GM19397 (cell line): ENCODE measurements around the gene OTUD3.
A peak's percentile ranks its signal among the peaks of the same experiment; 100 is the strongest.
"Not testable (repeated sequence)": the region's sequence is repeated elsewhere in the genome, so short reads cannot be mapped to it uniquely, and the experiment has no call there.

Experiments
- ATAC-seq: cut with Tn5 transposase; IDR thresholded peaks from one replicate; pipeline ENCODE4 v1.9.1; 2021; ENCODE audit warnings: mild to moderate bottlenecking, moderate library complexity; ENCODE audit not compliant: unreplicated experiment

Gene OTUD3

GRCh38 chr1:19882111-19883071 lies at the start of gene OTUD3:
OTUD3 (plus strand) TSS chr1:19882395; CDS start chr1:19882514, 119 bp downstream.
- peak; percentile 85 for ATAC-seq

DNA sequence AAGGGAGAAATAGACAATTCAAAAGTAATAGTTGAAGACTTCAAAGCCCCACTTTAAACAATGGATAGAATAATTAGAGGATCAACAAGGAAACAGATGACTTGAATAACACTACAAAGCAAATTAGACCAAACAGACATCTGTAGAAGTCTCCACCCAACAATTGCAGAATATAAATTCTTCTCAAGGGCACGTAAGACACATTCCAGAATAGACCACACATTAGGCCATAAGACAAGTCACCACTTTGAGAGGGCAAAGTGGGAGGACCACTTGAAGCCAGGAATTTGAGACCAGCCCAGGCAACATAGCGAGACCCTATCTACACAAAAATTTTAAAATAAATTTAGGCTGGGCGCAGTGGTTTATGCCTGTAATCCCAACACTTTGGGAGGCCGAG lies 46.6 kb upstream of the OTUD3 start:
- ATAC-seq: no peak

DNA sequence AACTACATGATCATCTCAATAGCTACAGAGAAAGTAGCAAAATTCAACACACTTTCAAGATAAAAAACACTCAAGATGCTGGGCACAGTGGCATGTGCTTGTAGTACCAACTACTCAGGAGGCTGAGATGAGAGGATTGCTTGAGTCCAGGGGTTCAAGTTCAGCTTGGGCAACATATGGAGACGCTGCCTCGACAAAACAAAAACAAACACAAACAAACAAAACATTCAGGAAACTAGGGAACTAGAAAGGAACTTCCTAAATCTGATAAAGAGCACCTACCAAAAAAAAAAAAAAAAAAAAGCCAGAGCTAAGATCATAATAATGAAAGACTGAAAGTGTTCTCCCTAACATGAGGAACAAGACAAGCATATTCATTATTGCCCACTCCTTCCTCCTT lies 44.3 kb upstream of the OTUD3 start:
- no peak for ATAC-seq

DNA sequence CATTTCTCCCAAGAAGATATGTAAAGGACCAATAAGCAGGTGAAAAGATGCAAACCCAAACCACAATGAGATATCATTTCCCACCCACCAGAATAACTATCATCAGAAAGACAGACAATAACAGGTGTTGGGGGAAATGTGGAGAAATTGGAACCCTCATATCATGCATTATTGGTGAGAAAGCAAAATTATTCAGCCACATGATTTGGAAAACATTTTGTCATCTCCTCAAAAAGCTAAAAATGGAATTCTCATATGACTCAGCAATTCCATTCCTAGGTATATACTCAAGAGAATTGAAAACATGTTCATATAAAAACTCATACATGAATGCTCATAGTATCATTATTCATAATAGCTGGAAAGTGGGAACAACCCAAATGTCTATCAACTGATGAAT lies 42.0 kb upstream of the OTUD3 start:
- no peak for ATAC-seq

DNA sequence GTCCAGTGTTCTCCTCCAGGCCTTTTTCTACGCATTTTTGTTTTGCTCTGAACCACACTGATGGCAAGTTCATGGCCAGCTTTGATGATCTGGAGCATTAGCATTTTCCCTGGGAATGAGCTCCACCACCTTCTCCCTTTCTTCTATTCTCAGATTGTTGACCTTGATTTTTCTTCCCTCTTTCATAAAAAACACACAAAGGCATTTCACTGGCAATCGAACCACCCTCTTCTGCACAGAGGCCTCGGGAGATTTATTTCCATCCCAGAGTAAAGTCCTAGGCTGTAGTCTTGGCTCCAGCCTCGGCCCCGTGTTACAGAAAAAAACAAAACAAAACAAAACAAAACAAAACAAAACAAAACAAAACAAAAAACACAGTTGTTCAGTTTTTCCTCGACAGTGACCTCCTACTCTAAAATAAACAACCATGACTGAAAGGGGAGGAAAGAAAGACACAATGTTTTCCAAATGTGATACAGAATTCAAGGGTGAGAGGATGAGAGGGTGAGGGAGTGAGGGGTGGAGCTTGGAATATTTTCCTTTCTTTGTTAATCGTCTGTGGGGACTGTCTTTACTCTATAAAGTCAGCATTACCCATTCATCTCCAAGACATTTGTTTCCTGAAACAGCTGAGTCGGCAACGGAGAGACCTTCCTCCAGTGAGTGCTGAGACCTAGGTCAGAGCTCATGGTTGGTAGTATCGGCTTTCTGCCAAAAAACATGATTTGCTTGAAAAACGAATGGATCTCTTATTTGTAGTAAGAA lies 37.3 kb upstream of the OTUD3 start:
- no peak for ATAC-seq

GRCh38 chr1:19845555-19845954 lies 36.6 kb upstream of the OTUD3 start:
- ATAC-seq: no peak

DNA sequence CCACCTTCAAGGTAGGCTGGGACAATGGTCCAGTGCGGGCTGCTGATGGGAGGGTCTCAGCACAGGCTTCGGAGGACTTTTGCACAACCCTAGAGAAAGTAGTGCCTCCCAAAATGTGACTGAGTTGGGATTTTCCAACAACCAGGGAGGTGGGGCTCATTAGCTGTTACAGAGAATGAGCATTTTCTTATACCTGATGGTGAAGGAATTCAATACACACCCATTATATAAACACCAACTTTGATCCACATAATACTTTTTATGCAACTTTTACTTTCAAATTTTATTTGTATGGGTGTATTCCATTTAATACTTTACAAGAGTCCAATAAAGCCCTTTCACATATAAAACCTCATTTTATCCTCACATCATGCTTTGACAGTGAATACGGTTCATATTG lies 35.9 kb upstream of the OTUD3 start:
- ATAC-seq: no peak

GRCh38 chr1:19847334-19847733 lies 34.9 kb upstream of the OTUD3 start:
- ATAC-seq: not testable (repeated sequence)

- ATAC-seq: not testable (repeated sequence)
Observed at GRCh38 chr1:19849307-19849706, 32.9 kb upstream of the OTUD3 start.

DNA sequence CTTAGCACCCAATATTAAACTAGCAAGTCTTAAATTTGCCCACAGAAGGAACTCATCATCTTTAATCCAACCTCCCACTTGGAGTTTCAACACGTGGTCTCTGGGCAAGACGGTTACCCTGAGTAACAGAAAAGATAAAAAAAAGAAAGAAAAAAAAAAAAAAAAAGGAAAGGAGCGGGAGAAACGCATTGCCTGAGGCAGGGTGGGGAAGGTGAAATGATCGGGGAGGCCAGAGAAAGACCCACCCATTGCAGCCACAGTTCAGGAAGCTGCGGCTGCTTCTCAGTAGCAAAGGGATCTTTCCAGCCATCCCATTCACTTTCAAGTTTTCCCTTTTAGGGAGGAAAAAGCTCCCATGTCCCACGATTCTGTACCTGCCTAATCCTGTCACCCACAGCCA lies 32.0 kb upstream of the OTUD3 start:
- no peak for ATAC-seq

- no peak for ATAC-seq
Observed at GRCh38 chr1:19852036-19852435, 30.2 kb upstream of the OTUD3 start.

DNA sequence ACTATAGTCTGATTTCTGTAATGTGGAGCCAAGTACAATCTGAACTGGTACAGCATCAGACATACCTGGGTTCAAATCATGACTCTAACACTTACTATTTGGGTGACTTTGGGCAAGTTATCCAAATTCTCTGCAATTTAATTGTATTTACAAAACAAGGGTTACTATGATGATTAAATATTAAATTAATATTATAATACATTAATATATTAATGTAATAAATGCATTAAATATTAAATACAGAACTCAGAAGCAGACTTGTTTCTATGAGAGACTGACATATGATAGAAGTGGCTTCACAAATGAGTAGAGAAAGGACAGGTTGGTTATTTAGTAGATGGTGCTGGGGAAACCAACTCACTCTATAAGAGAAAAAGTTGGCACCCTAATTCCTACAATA lies 27.3 kb upstream of the OTUD3 start:
- ATAC-seq: no peak

DNA sequence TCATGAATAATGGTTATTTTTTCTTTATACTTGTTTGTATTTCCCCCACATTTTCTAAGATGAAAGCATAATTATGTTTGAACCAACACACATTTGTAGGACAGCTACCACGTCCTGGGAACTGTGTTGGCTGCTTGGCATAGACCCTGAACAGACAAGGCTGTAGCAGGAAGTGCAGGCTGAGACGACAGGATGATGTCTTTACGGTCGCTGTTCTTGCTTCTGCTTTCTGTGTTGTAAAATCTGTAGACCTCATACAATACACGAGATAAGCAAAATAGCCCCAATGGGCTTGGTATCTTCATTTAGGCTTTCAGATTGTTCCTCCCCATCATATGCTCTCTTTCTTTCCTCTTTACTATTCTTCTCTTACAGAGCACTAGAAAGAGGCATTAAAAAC lies 23.3 kb upstream of the OTUD3 start:
- no peak for ATAC-seq

- ATAC-seq: no peak
Observed at GRCh38 chr1:19859876-19860275, 22.3 kb upstream of the OTUD3 start.

- no peak for ATAC-seq
Observed at GRCh38 chr1:19860418-19860817, 21.8 kb upstream of the OTUD3 start.

- ATAC-seq: no peak
Observed at GRCh38 chr1:19861034-19861433, 21.2 kb upstream of the OTUD3 start.

DNA sequence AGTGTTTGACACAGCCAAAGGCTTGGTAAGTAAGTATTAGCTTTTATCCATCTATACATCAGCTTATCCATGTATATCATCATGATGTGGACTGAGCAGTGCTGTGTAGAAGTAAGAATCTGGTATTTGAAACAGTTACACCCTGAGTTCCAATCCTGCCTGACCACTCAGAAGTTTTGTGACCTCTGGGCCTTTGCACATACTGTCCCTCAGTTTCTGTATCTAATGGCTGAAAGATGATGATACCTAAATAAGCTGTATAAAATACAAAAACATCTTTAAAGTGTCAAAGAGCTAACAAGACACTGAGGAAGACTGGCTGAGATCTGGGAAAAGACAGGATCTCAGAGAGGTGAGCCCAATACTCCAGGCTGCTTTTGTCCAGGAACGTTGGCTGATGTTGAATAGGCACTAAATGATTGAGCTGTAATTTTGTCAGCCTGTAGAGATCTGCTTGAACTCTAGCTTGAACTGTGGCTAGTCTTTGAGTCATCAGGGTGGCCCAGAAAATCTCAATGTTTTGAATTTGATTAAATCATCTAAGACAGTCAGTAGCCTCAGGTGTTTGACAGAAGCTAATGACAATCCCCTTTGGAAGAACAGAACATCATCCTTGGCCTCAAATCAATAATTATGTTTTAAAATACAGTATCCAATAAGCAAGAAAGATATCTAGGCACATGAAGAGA lies 20.2 kb upstream of the OTUD3 start:
- no peak for ATAC-seq

GRCh38 chr1:19862944-19863343 lies 19.3 kb upstream of the OTUD3 start:
- ATAC-seq: no peak

GRCh38 chr1:19864570-19865160 lies 17.5 kb upstream of the OTUD3 start:
- ATAC-seq: no peak

DNA sequence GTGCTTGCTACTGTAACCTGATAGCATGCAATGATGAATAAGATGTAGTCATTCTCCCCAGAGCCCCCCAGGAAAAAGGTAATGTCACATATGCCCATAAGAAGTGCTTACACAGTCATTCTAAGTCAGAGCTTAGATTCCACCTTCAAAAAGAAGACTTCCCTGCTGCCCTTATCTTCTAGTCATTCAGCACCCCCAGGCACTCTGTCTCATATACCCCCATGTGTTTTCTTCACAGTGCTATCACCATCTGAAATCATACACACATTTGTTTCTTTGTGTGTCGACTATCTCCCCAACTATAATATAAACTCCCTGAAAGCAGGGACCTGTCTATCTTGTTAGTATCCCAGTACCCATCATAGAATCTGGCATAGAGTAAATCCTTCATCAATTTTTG lies 16.2 kb upstream of the OTUD3 start:
- ATAC-seq: no peak

- no peak for ATAC-seq
Observed at GRCh38 chr1:19866758-19867157, 15.4 kb upstream of the OTUD3 start.
